ENCODE data around the gene DLX5. TPM values are rescaled to one million over a fixed set of nuclear protein-coding genes. Genes with fewer than 3 reads are reported as not detected.

DLX5 gene
- total RNA-seq, 1 donor = not detected

DNA sequence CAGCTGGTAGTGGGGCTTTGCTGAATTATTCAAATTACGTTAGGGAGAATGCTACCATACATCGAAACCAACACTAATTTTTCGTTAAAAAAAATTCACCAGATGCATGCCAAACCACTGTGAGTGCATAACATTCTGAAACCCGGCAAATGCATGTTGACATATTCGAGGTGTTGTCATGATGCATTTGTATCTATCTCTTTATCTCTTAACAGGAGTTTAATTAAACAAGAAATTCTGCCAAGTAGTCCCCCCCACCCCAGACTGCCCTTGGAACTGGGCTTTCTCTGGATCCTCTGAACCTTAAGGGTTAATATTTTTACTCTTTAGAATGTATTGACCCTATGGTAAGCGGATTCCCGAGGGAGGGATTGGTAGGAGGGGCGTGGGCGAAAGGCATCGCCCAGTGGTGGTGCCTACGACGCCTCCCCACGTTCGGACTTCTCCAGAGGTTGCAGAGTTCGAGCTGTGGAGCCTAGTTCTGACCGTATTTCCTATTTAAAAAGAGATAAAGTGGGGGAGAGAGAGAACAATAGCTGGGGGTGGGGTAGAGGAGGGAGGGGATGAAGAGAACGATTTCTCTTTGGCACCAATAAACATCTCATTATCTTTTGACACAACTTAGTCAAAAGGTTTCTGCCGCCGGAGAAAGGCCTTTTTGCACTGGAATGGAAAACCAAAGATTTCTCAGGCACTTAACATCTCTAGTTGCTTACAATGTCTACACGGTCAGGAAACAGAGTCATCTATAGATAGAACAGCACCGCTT is 12.1 kb downstream of the DLX5 start:
- Histone ChIP-seq H3K4me1 (ENCODE audit: insufficient read depth, low read length) (no peaks in the 10 kb centered on the region), H3K4me3 (ENCODE audit: low read length) (no peak overlapping the region), H3K9me3 (ENCODE audit: low read depth, low read length) (no peaks in the 10 kb centered on the region), H3K27me3 (ENCODE audit: insufficient read depth, low read length) (peaks cover 99% of the 10 kb centered on the region)

DNA sequence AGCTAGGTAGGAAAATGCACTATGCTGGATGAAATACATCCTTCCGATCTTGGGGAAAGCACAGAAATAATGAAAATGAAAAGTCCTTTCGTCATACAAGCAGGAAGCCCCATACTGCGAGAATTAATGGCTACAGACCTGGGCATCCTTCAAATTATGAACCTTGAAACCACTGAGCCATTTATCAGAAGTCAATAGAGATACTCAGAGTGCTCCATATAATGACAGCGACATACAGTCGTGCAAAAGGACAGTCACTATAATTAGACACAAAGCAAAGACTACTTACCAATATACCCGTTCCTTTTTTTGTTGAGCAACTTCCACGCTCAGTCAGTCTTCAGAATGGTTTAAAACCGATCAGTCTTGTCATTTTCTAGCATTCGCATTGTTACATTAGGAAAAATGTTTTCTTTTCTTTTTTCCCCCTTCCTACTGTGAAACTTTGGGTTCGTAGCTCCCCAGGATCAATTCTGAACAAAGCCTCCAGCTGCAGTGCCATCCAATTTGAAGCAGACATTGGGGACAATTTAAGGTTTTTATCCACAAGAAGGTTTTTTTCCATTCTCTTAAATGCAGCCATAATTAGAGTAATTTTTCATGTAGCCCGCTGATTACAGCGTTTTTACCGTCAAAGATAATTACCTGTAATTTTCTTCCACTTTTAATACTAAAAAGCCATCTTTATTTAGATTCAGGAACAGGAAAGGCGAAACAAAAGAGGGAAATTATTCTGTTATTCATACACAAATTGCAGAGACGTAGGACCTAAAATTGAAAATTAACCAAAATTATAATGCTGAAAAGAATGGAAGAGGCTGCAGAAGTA is 12.9 kb downstream of the DLX5 start:
- peaks cover 99% of the 10 kb centered on the region for H3K27me3 ChIP-seq (ENCODE audit: insufficient read depth, low read length)

DNA sequence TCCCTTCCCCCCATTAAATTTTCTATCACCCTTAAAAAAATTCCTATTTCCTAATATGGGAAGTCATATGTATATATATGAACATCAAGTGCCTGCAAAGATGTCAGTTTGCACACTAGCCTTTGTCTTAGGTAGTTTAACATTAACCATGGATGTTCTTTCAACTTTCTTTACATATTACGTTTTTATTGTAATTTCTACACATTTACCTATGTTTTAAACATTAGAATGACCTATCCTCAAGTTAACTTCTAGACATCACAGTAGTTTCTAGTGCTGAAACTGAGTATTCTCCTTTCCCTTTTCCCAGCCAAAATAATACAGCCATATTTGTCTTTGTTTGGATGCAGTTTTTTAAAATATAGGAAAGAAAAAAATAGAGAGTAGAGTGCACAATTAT is 13.5 kb downstream of the DLX5 start:
- Histone ChIP-seq H3K27me3 (ENCODE audit: insufficient read depth, low read length) (peaks cover 96% of the 10 kb centered on the region), H3K4me1 (ENCODE audit: insufficient read depth, low read length) (peaks cover 5% of the 10 kb centered on the region), H3K4me3 (ENCODE audit: low read length) (no peak overlapping the region), H3K9me3 (ENCODE audit: low read depth, low read length) (no peaks in the 10 kb centered on the region)

More for the DNA sequence above, 12.9 kb downstream of the DLX5 start:
- Histone ChIP-seq H3K4me3 (ENCODE audit: low read length) (no peak overlapping the region), H3K4me1 (ENCODE audit: insufficient read depth, low read length) (peaks cover 5% of the 10 kb centered on the region), H3K9me3 (ENCODE audit: low read depth, low read length) (no peaks in the 10 kb centered on the region)

DNA sequence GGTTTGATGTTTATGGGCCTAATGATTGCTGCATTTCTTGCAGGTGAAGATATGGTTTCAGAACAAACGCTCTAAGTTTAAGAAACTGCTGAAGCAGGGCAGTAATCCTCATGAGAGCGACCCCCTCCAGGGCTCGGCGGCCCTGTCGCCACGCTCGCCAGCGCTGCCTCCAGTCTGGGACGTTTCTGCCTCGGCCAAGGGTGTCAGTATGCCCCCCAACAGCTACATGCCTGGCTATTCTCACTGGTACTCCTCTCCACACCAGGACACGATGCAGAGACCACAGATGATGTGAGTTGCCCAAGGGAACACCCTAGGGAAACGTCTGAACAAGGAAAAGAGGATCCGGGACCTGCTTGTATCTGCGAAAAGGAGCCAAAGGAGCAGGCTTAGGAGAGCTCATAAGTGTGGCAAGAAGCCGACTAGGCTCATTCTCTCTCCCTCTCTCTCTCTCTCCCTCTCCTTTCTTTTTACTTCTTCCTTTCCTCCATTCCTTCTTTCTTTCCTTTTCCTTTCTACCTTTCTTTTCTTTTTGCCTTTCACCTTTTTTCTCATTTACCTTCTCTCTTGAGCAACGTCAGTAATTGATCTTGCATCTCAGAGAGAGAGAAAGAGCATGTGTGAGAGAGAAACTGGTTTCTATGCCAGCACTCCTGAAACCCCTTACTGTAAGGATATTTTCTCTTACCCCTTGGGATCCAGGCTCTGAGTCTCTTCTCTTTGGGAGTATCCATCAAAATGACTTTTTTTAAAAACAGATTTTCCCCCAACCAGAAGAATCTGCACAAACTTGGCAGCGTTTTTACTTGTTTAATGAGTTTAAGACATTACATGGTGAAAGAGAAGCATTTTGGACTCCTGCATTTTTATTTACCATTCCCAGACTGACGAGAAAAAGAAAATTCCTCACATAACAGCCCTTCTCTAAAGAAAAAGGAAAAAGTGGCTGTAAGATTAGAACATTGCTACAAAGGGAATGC is 14.6 kb downstream of the DLX5 start:
- Histone ChIP-seq H3K4me1 (ENCODE audit: insufficient read depth, low read length) (peaks cover 12% of the 10 kb centered on the region), H3K9me3 (ENCODE audit: low read depth, low read length) (no peaks in the 10 kb centered on the region), H3K4me3 (ENCODE audit: low read length) (no peak overlapping the region), H3K27me3 (ENCODE audit: insufficient read depth, low read length) (peaks cover 91% of the 10 kb centered on the region)

DNA sequence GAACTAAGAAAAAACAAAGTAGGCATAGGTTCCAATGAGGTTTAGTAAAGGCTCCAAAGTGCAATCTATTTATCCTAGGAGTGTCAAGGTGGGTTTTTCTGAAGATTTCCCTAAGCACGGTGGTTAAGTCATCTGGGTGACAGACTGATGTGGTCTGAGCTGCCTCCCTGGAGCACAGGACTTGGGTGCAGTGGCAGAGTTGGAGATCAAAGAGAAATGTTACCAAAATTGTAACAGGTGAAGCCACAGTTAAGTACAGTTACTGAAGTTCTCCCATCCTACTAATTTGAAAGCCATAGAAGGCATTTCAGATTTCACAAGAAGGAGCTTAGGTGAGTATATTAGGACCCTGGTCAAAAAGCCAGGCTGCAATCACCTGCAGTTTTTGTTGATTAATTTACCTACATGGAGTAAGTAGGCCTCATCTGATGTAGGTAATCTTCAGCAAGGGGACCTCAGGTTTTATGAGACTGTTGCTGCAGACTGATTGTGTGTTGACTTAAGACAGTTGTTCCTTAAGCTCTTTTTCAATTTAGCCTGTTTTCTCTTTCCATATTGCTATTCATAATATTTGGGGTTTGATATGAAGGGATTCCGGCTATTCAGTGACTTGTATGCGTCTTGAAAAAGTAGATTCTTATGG is 16.2 kb downstream of the DLX5 start:
- H3K27me3 ChIP-seq (ENCODE audit: insufficient read depth, low read length) = peaks cover 91% of the 10 kb centered on the region
- H3K4me1 ChIP-seq (ENCODE audit: insufficient read depth, low read length) = peaks cover 15% of the 10 kb centered on the region
- H3K9me3 ChIP-seq (ENCODE audit: low read depth, low read length) = no peaks in the 10 kb centered on the region
- H3K4me3 ChIP-seq (ENCODE audit: low read length) = no peak overlapping the region

DNA sequence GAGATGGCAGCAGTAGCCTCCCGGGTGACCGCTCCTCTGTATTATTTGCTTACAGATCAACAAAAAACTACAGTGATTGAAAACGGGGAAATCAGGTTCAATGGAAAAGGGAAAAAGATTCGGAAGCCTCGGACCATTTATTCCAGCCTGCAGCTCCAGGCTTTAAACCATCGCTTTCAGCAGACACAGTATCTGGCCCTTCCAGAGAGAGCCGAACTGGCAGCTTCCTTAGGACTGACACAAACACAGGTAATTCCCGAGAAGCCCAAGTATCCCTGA is 17.1 kb downstream of the DLX5 start:
- Histone ChIP-seq H3K4me1 (ENCODE audit: insufficient read depth, low read length) (peaks cover 15% of the 10 kb centered on the region), H3K9me3 (ENCODE audit: low read depth, low read length) (no peaks in the 10 kb centered on the region), H3K27me3 (ENCODE audit: insufficient read depth, low read length) (peaks cover 91% of the 10 kb centered on the region), H3K4me3 (ENCODE audit: low read length) (no peak overlapping the region)

DNA sequence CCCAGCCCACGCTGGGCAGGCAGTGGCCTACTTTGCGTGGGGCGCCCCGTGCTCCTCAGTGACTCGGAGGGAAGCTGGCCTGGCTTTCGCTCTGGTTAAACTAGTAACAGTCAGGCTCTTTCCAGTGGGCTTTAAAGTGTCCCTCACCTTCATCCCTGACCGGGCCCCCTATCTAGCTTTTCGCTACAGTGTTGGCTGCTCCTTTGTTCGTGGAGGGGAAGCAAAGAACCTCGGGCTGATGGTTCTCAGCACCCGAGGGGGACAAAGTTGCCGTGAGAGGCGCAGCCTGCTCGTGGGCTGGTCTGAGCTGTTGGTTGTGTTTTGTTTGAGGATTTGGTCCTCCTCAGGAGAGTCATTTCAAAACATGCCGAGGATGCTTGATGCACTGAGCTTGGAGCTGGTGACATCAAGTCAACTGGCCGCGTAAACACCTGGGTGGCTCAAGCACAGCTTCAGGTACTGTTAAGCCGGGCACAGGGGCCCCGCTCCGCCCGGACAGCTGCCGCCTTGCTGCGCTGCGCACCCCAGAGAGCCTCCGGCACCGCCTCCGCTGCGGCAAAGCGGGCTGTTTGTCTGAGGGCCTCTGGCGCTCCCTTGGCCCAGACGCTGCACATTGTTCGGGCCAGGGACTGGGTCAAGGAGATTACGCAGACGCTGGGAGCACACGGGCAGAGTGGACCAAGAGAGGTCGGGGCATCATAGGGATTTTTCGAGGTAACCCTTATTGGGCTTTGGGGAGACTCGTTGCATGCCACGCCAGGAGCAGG is 17.6 kb downstream of the DLX5 start:
- H3K4me3 ChIP-seq (ENCODE audit: low read length) = no peak overlapping the region
- H3K27me3 ChIP-seq (ENCODE audit: insufficient read depth, low read length) = peaks cover 91% of the 10 kb centered on the region
- H3K4me1 ChIP-seq (ENCODE audit: insufficient read depth, low read length) = peaks cover 15% of the 10 kb centered on the region
- no peaks in the 10 kb centered on the region for H3K9me3 ChIP-seq (ENCODE audit: low read depth, low read length)

DNA sequence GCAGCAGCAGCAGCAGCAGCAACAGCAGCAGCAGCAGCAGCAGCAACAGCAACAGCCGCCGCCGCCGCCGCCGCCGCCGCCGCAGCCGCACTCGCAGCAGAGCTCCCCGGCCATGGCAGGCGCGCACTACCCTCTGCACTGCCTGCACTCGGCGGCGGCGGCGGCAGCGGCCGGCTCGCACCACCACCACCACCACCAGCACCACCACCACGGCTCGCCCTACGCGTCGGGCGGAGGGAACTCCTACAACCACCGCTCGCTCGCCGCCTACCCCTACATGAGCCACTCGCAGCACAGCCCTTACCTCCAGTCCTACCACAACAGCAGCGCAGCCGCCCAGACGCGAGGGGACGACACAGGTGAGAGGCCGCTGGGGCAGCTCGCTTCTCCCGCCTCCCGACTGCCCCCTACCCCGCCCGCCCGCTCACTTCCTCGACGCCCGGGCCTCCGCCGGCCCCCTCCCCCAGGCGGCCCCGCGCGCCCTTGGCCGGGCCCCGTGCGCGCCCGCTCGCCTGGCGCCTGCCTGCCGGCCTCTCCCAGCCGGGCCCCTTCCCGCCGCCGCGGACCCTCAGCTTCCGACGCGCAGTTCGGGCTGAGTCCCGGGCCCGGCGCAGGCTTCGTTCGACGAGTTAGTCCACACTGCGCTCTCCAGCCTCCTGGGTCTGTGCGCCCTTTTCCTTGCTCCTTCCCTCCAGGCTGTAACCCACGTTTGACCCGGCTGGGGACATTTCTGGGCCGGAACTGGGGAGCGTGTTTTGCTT is 18.4 kb downstream of the DLX5 start:
- Histone ChIP-seq H3K9me3 (ENCODE audit: low read depth, low read length) (no peaks in the 10 kb centered on the region), H3K4me3 (ENCODE audit: low read length) (no peak overlapping the region), H3K4me1 (ENCODE audit: insufficient read depth, low read length) (peaks cover 15% of the 10 kb centered on the region), H3K27me3 (ENCODE audit: insufficient read depth, low read length) (peaks cover 91% of the 10 kb centered on the region)

DNA sequence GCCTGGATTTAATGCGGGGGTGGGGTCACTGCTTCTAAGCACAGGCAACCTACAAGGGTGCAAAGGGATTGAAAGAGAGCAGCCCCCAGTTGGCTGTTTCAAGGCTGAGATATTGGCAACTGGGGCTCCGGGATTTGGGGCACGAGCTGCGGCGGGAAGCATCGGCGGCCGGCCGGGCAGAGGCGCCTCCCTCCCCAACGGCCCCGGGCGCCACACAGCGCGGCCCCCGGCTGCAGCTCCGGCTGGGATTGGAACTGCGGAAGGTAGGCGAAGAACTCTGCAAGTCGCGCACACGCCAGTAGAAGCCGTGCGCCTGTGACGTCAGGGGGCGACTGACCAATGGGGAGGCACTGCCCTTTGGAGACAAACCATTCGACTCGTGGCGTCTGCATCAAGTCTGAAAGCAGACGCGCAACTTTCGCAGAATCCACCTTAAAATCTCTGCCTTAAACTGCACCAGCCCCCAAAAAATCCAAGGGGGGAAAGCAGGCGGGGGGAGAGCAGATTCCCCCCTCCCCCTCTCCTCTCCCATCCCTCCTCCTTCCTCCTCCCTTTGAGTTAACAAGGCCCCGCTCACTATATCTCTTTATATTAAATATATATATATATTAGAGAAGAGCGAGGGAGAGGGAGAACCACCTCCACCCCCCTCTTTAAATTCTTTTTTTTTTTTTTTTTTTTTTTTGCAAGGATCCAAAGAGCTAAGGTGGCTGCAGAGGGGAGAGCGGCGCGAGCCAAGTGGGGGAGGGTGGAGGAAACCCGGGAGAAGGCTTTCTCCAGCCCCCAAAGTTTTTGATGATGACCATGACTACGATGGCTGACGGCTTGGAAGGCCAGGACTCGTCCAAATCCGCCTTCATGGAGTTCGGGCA is 19.2 kb downstream of the DLX5 start, which contains the start of gene DLX6:
DLX6 (plus strand) TSS at position 371 of the 872 bp plus-strand sequence; CDS start at position 796, 425 bp downstream.
- H3K27me3 ChIP-seq (ENCODE audit: insufficient read depth, low read length) = peaks cover 91% of the 10 kb centered on the region

DNA sequence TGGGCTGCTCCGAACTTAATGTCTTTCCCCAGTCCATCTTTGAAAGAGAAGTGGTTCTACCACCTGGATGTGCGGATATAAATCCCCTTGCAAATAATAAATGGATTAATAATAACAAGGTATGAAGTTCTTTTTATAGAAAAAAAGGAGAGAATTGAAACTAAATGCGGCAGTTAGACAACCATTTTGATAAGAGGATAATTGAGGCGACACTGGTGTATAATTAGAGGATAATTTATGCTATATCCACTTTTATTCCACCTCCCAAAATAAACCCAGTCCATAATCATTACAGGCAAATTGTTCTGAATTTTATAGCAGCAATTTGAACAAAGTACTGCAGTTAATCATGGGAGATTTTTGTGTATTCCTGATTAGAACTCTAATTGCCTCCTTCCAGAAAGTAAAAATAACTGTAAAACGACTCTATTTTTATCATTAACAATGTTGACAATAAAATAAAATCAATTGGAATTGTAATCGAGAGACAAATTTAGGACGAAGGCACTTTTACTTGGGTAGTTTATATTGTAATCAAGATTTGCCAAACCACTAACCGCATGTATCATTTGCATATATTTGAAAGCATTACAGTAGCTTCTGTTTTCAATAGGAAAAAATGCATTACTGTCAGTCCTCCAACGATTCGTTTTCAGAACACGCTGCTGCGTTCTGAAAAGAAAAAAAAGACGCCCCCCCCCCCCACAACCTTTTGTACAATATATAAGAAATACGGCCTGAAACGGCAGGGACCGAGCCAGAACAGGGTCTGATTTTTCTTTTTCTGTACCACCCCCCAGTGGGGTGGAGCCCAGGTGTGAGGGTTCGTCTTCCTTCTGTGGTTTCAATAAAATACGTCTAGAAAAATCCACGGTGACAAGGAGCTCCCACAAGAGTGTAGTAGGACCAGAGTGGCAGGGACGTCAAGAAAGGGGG is 20.1 kb downstream of the DLX5 start:
- Histone ChIP-seq H3K4me1 (ENCODE audit: insufficient read depth, low read length) (peaks cover 15% of the 10 kb centered on the region), H3K9me3 (ENCODE audit: low read depth, low read length) (no peaks in the 10 kb centered on the region), H3K4me3 (ENCODE audit: low read length) (no peak overlapping the region), H3K27me3 (ENCODE audit: insufficient read depth, low read length) (peaks cover 91% of the 10 kb centered on the region)

More for the DNA sequence above, 19.2 kb downstream of the DLX5 start, which contains the start of gene DLX6:
- Histone ChIP-seq H3K4me3 (ENCODE audit: low read length) (no peak within 1 kb of the TSS), H3K4me1 (ENCODE audit: insufficient read depth, low read length) (peaks cover 15% of the 10 kb centered on the region), H3K9me3 (ENCODE audit: low read depth, low read length) (no peaks in the 10 kb centered on the region)

DNA sequence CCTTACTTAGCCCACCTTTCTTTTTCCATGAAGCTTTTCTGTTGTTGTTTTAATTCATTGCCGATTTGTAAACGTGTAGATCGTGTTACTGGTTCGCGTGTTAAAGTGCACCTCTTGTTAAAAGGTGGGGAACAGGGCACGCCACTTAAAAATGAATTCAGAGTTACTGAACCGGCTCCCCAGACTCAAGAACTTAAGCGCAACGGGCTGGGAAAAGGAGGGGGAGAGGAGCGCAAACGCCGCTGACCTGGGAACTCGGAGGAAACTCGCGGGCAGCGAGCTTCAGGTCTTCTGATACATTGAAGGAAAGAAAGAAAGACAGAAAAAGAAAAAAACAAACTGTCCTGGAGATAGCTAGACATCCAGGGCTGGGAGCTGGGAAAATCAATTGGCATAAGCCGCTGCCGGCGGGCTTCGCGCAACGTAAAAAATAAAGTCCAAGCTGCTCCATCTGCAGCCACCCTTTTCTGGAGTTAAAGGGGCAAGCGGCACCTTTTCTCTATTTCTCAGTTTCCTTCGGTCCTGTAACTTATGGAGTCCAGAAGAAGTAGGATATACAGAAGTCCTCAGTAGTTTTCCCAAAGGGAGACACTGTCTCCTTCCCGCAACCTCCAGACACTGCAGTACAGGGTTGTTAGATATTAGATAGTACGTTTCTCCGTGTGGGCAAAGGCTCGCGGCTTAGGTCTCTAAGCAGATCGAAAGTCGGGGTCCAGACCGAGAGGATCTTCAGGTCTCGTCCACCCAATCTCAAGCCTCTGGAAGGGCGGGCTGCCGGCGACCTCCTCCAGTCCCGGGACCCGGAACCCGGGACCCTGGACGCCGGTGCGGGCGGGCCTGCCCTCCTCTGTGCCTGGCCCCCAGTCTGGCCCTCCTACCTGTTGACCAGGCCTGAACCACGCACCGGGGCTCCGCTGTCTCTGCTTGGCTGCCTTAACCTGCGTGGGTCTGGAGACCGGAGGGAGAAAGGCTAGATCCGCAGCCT is 21.1 kb downstream of the DLX5 start:
- H3K9me3 ChIP-seq (ENCODE audit: low read depth, low read length) = no peaks in the 10 kb centered on the region
- no peak overlapping the region for H3K4me3 ChIP-seq (ENCODE audit: low read length)
- H3K4me1 ChIP-seq (ENCODE audit: insufficient read depth, low read length) = peaks cover 15% of the 10 kb centered on the region
- peaks cover 91% of the 10 kb centered on the region for H3K27me3 ChIP-seq (ENCODE audit: insufficient read depth, low read length)

Measured in mononuclear cell (primary cell).